SK-N-SH treated with all-trans-retinoic acid at 6 μM for 48 hours (cell line): ENCODE measurements around the gene LCE6A.

ENCODE experiments used
- ATAC-seq: fragments of 200-7000 bp; cut with Tn5 transposase; 3 replicates; pipeline ENCODE4 v1.9.1; 2020; ENCODE audit warnings: mild to moderate bottlenecking, moderate library complexity
- ARNTL ChIP-seq: fragments of 450-650 bp; formaldehyde crosslinking; IDR thresholded peaks from 2 replicates; pipeline ENCODE4 v1.5.0; 2020; ENCODE audit warnings: low read depth, mild to moderate bottlenecking, moderate library complexity, borderline replicate concordance
- GLIS3 ChIP-seq: fragments of 250-450 bp; sonication (Bioruptor Pico); IDR thresholded peaks from 2 replicates; pipeline ENCODE4 v1.5.0; 2020; ENCODE audit warnings: mild to moderate bottlenecking, moderate library complexity
- OSR1 ChIP-seq: fragments of 250-450 bp; sonication (Bioruptor Pico); IDR thresholded peaks from 2 replicates; pipeline ENCODE4 v1.8.0; 2022; ENCODE audit warnings: moderate library complexity, mild to moderate bottlenecking, inconsistent platforms
- RARB ChIP-seq: fragments of 250-450 bp; sonication (Bioruptor Pico); IDR thresholded peaks from 2 replicates; pipeline ENCODE4 v1.8.0; 2021; ENCODE audit warnings: mild to moderate bottlenecking, moderate library complexity
- SNAI2 ChIP-seq: fragments of 250-450 bp; sonication (Bioruptor Pico); IDR thresholded peaks from 2 replicates; pipeline ENCODE4 v1.5.0; 2020; ENCODE audit warnings: mild to moderate bottlenecking, moderate library complexity
- TCF4 ChIP-seq: fragments of 250-450 bp; sonication (Bioruptor Pico); IDR thresholded peaks from 2 replicates; pipeline ENCODE4 v1.8.0; 2021; ENCODE audit warnings: mild to moderate bottlenecking, moderate library complexity, borderline replicate concordance
- TOX ChIP-seq: fragments of 250-450 bp; sonication (Bioruptor Pico); IDR thresholded peaks from 2 replicates; pipeline ENCODE4 v1.8.0; 2021; ENCODE audit warnings: mild to moderate bottlenecking, moderate library complexity, borderline replicate concordance
- ZNF70 ChIP-seq: fragments of 450-650 bp; formaldehyde crosslinking; IDR thresholded peaks from 2 replicates; pipeline ENCODE4 v1.5.0; 2020; ENCODE audit warnings: mild to moderate bottlenecking, moderate library complexity
- TF ChIP-seq, protein P1 (sequence below): fragments of 250-450 bp; sonication (Bioruptor Pico); IDR thresholded peaks from 2 replicates; pipeline ENCODE4 v1.8.0; 2020; ENCODE audit warnings: mild to moderate bottlenecking, moderate library complexity, borderline replicate concordance
- TF ChIP-seq, protein P2 (sequence below): fragments of 250-450 bp; sonication (Bioruptor Pico); IDR thresholded peaks from 2 replicates; pipeline ENCODE4 v1.5.1; 2020; ENCODE audit warnings: low read depth, mild to moderate bottlenecking, moderate library complexity
- TF ChIP-seq, protein P3 (sequence below): fragments of 250-450 bp; sonication (Bioruptor Pico); IDR thresholded peaks from 2 replicates; pipeline ENCODE4 v1.8.0; 2021; ENCODE audit warnings: low read depth, mild to moderate bottlenecking, moderate library complexity, borderline replicate concordance

Gene LCE6A

DNA sequence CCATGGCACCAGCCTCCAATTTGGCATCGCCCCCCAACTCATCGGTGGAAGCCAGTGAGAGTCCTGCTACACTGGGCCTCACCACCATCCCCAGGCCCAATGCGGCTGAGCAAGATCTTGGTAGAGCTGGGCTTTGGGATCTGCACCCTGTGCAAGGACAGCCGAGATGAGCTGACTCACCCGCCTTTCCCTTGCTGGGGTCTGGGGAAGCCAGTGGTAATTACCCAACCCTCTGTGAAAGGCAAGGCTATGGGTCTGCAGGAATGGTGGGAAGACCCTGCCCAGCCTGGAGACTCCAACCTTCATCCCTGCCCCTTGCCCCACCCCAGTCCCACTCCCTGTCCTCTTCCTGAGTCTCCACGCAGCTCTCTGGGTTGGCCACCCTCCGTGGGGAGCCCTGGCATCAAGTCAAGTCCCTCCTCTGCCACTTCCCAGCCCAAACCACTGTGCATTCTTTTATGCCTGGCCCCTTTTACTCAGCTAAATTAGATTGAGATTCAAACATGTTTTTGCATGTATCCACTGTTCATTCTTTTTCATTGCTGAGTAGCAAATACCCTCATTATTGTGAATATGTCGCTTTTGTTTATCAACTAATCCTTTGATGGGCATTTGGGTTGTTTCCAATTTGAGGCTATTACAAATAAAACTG is 44.2 kb downstream of the LCE6A start:
- peak; percentile 33; the same call in 2 of the 3 replicates for ATAC-seq

DNA sequence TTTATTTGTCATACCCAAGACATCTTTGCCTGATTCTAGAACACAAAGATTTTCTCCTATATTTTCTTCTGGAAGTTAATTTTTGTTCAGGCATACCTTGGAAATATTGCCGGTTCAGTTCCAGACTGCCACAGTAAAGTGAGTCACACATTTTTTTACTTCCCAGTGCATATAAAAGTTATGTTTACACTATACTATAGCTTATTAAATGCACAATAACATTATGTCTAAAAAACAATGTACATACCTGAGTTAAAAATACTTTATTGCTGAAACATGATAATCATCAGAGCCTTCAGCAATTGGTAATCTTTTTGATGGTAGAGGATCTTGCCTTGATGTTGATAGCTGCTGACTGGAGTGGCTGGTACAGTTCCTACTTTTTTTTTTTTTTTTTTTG is 45.5 kb downstream of the LCE6A start:
- no peak for ATAC-seq
- TF ChIP-seq, protein P1, sequence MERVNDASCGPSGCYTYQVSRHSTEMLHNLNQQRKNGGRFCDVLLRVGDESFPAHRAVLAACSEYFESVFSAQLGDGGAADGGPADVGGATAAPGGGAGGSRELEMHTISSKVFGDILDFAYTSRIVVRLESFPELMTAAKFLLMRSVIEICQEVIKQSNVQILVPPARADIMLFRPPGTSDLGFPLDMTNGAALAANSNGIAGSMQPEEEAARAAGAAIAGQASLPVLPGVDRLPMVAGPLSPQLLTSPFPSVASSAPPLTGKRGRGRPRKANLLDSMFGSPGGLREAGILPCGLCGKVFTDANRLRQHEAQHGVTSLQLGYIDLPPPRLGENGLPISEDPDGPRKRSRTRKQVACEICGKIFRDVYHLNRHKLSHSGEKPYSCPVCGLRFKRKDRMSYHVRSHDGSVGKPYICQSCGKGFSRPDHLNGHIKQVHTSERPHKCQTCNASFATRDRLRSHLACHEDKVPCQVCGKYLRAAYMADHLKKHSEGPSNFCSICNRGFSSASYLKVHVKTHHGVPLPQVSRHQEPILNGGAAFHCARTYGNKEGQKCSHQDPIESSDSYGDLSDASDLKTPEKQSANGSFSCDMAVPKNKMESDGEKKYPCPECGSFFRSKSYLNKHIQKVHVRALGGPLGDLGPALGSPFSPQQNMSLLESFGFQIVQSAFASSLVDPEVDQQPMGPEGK: no peak
- TF ChIP-seq, all 23 proteins: peak for 0

More for the DNA sequence above, 44.2 kb downstream of the LCE6A start:
- no peak for TF ChIP-seq SNAI2 (CRISPR knock-in tag)
- TF ChIP-seq, protein P2, sequence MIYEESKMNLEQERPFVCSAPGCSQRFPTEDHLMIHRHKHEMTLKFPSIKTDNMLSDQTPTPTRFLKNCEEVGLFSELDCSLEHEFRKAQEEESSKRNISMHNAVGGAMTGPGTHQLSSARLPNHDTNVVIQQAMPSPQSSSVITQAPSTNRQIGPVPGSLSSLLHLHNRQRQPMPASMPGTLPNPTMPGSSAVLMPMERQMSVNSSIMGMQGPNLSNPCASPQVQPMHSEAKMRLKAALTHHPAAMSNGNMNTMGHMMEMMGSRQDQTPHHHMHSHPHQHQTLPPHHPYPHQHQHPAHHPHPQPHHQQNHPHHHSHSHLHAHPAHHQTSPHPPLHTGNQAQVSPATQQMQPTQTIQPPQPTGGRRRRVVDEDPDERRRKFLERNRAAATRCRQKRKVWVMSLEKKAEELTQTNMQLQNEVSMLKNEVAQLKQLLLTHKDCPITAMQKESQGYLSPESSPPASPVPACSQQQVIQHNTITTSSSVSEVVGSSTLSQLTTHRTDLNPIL: no peak
- no peak for TF ChIP-seq OSR1
- TF ChIP-seq ARNTL (CRISPR knock-in tag): no peak
- TF ChIP-seq TOX (CRISPR knock-in tag): no peak
- TF ChIP-seq GLIS3 (CRISPR knock-in tag): no peak
- TF ChIP-seq, protein P3, sequence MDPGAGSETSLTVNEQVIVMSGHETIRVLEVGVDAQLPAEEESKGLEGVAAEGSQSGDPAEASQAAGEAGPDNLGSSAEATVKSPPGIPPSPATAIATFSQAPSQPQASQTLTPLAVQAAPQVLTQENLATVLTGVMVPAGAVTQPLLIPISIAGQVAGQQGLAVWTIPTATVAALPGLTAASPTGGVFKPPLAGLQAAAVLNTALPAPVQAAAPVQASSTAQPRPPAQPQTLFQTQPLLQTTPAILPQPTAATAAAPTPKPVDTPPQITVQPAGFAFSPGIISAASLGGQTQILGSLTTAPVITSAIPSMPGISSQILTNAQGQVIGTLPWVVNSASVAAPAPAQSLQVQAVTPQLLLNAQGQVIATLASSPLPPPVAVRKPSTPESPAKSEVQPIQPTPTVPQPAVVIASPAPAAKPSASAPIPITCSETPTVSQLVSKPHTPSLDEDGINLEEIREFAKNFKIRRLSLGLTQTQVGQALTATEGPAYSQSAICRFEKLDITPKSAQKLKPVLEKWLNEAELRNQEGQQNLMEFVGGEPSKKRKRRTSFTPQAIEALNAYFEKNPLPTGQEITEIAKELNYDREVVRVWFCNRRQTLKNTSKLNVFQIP: no peak
- no peak for TF ChIP-seq TCF4
- TF ChIP-seq ZNF70 (CRISPR knock-in tag): no peak
- no peak for TF ChIP-seq RARB (CRISPR knock-in tag)
- TF ChIP-seq, all 23 proteins: peak for 0
